TTC549 (cell line): ENCODE measurements around the gene STK38L.
"Not testable (repeated sequence)": the region's sequence is repeated elsewhere in the genome, so short reads cannot be mapped to it uniquely, and the experiment has no call there.

Experiments used
- FAIRE-seq: peaks from 2 replicates; lab custom pipeline; 2012; peaks lifted over from hg19 to GRCh38; lab: Jason Lieb, UNC

STK38L gene

GRCh38 chr12:27229367-27229766 lies 14.7 kb upstream of the STK38L start:
- FAIRE-seq: no peak

- not testable (repeated sequence) for FAIRE-seq
These were observed 12.7 kb upstream of the STK38L start for GRCh38 chr12:27231374-27231773.

- no peak for FAIRE-seq
These were observed 10.3 kb upstream of the STK38L start for GRCh38 chr12:27233814-27234213.

GRCh38 chr12:27236498-27236897 lies 7.6 kb upstream of the STK38L start:
- no peak for FAIRE-seq

GRCh38 chr12:27237790-27238771 lies 6.0 kb upstream of the STK38L start:
- no peak for FAIRE-seq

GRCh38 chr12:27243006-27243405 lies 1.1 kb upstream of the STK38L start:
- no peak for FAIRE-seq

GRCh38 chr12:27244689-27245488 lies 803 bp downstream of the STK38L start:
- no peak for FAIRE-seq

- FAIRE-seq: no peak
These were observed 2.1 kb downstream of the STK38L start for GRCh38 chr12:27246141-27246540.

- no peak for FAIRE-seq
These were observed 2.7 kb downstream of the STK38L start for GRCh38 chr12:27246774-27247173.

GRCh38 chr12:27252934-27253333 lies 8.8 kb downstream of the STK38L start:
- no peak for FAIRE-seq

GRCh38 chr12:27253347-27253746 lies 9.3 kb downstream of the STK38L start:
- no peak for FAIRE-seq

GRCh38 chr12:27255806-27256205 lies 11.7 kb downstream of the STK38L start:
- no peak for FAIRE-seq

GRCh38 chr12:27257104-27257843 lies 13.2 kb downstream of the STK38L start:
- FAIRE-seq: no peak

- FAIRE-seq: no peak
These were observed 16.7 kb downstream of the STK38L start for GRCh38 chr12:27260746-27261145.

GRCh38 chr12:27261866-27262265 lies 17.8 kb downstream of the STK38L start:
- no peak for FAIRE-seq

- no peak for FAIRE-seq
These were observed 26.1 kb downstream of the STK38L start for GRCh38 chr12:27270148-27270547.

GRCh38 chr12:27271206-27271605 lies 27.1 kb downstream of the STK38L start:
- FAIRE-seq: no peak

GRCh38 chr12:27272373-27273028 lies 28.4 kb downstream of the STK38L start:
- no peak for FAIRE-seq

GRCh38 chr12:27273114-27273513 lies 29.0 kb downstream of the STK38L start:
- no peak for FAIRE-seq

GRCh38 chr12:27274706-27275105 lies 30.6 kb downstream of the STK38L start:
- no peak for FAIRE-seq

GRCh38 chr12:27276275-27276674 lies 32.2 kb downstream of the STK38L start:
- no peak for FAIRE-seq

- no peak for FAIRE-seq
These were observed 33.8 kb downstream of the STK38L start for GRCh38 chr12:27277846-27278260.
